Panc1 (cell line): Measurements from ENCODE around the gene TLR4. TPM values are rescaled to one million over a fixed set of nuclear protein-coding genes. Genes with fewer than 3 reads are reported as not detected.

Experiments used
- ATAC-seq: fragments of 200-7000 bp; cut with Tn5 transposase; 2 replicates; pipeline ENCODE4 v1.9.1; 2020; ENCODE audit warnings: mild to moderate bottlenecking, moderate library complexity
- BruUV-seq: library from RNA; stranded (reverse); fragments of 400-500 nt; replicated peaks from 2 replicates; lab custom pipeline; 2021; lab: Mats Ljungman, UMichigan
- CTCF ChIA-PET: fragments of 300-600 bp; sonication (Branson Sonifier 250); formaldehyde crosslinking; loops from one replicate; lab custom pipeline; 2022; ENCODE audit warnings: antibody characterized with exemption; lab: Charles Lee
- POLR2A ChIA-PET: fragments of 300-600 bp; sonication (Branson Sonifier 250); formaldehyde crosslinking; loops from one replicate; lab custom pipeline; 2022; ENCODE audit warnings: antibody characterized with exemption; lab: Charles Lee
- DNase-seq: peaks from one replicate; pipeline ENCODE4 v3.0.0-alpha.2; 2010; ENCODE audit warnings: low read depth, low spot score
- H3K27ac ChIP-seq: 2 replicates; pipeline ENCODE4 v1.5.1; 2011; ENCODE audit warnings: mild to moderate bottlenecking, low read length, inconsistent platforms
- H3K27me3 ChIP-seq: fragments of 200-500 bp; sonication (Bioruptor generic); 2 replicates; pipeline ENCODE4 v1.6.0; 2014; ENCODE audit warnings: low read length, inconsistent platforms; ENCODE audit not compliant: control insufficient read depth, insufficient read depth
- H3K36me3 ChIP-seq: fragments of 200-500 bp; sonication (Bioruptor generic); 2 replicates; pipeline ENCODE4 v1.5.1; 2014; ENCODE audit warnings: inconsistent platforms, mild to moderate bottlenecking, low read length, moderate library complexity; ENCODE audit not compliant: control insufficient read depth, insufficient read depth
- H3K4me1 ChIP-seq: 2 replicates; pipeline ENCODE4 v1.5.1; 2011; ENCODE audit warnings: inconsistent platforms, mild to moderate bottlenecking, low read length, moderate library complexity; ENCODE audit not compliant: control insufficient read depth, insufficient read depth
- H3K4me3 ChIP-seq, 2 experiments: 2 replicates each; pipeline ENCODE4 v1.5.1; 2011 to 2012; ENCODE audit warnings: low read depth in 2 of 2, low read length in 2 of 2, mild to moderate bottlenecking in 2 of 2, inconsistent platforms in 1 of 2, moderate library complexity in 1 of 2
- H3K9me3 ChIP-seq: fragments of 200-500 bp; sonication (Bioruptor generic); 2 replicates; pipeline ENCODE4 v1.5.1; 2014; ENCODE audit warnings: low read depth, mild to moderate bottlenecking, inconsistent platforms, low read length, moderate library complexity; ENCODE audit not compliant: control insufficient read depth, insufficient read depth
- CTCF ChIP-seq: fragments of 450-650 bp; IDR thresholded peaks from 2 replicates; pipeline ENCODE4 v1.5.1; 2017; ENCODE audit warnings: mild to moderate bottlenecking
- POLR2AphosphoS5 ChIP-seq: IDR thresholded peaks from 2 replicates; pipeline ENCODE4 v1.6.1; 2012; ENCODE audit warnings: mild to moderate bottlenecking, low read depth, low read length, moderate library complexity
- REST ChIP-seq, 2 experiments: IDR thresholded peaks; 2 replicates each; pipeline ENCODE4 v1.6.1; 2011 to 2012; ENCODE audit warnings: low read depth in 2 of 2, control low read depth in 1 of 2, low read length in 1 of 2, mild to moderate bottlenecking in 1 of 2, moderate library complexity in 1 of 2; ENCODE audit not compliant: insufficient read depth in 1 of 2
- SIN3A ChIP-seq: IDR thresholded peaks from 2 replicates; pipeline ENCODE4 v1.6.1; 2012; ENCODE audit warnings: low read depth, mild to moderate bottlenecking, low read length, moderate library complexity, borderline replicate concordance; ENCODE audit not compliant: insufficient read depth
- TCF7L2 ChIP-seq: IDR thresholded peaks from 2 replicates; pipeline ENCODE4 v1.6.1; 2011; ENCODE audit warnings: mild to moderate bottlenecking, low read depth, low read length, inconsistent platforms
- in situ Hi-C: cut with HindIII; loops from 2 replicates; pipeline ENCODE4 v1.10.0; 2016; ENCODE audit warnings: low sequenced_read_pairs, low pct_unique_long_range_greater_than_20kb
- intact Hi-C: fragments of 100-400 bp; cut with micrococcal nuclease; formaldehyde crosslinking; loops from one replicate; pipeline ENCODE4 v1.10.0; 2022; ENCODE audit not compliant: unreplicated experiment
- total RNA-seq: library from RNA; stranded (reverse); gene quantifications from one replicate; pipeline ENCODE4 v1.2.1, GENCODE V29; 2021; ENCODE audit not compliant: unreplicated experiment

Gene TLR4
- total RNA-seq, 1 experiment from 2014 or later: 0.33 TPM

GRCh38 chr9:117696154-117696553 is 8.0 kb upstream of the TLR4 start:
- no peak overlapping the region for H3K4me3 ChIP-seq
- no peak overlapping the region for H3K27ac ChIP-seq
- H3K4me1 ChIP-seq: no peaks in the 10 kb centered on the region
- POLR2A ChIA-PET: no interaction called here
- BruUV-seq: no TSS peak
- CTCF ChIA-PET: no interaction called here
- H3K36me3 ChIP-seq: no peaks in the 10 kb centered on the region
- TF ChIP-seq REST (IDR thresholded peaks at IDR 0.05; ENCODE audit: insufficient read depth in 1 of 2, low read depth in 2 of 2, low read length in 1 of 2) (no peak), POLR2AphosphoS5 (no peak), CTCF (no peak), SIN3A (no peak), TCF7L2 (no peak)
- DNase-seq: no peak
- no peak for ATAC-seq
- no peaks in the 10 kb centered on the region for H3K9me3 ChIP-seq
- intact Hi-C loops: no loop called here
- in situ Hi-C loops: no loop called here
- no peaks in the 10 kb centered on the region for H3K27me3 ChIP-seq

GRCh38 chr9:117697046-117697445 is 7.2 kb upstream of the TLR4 start:
- intact Hi-C loops (no loop called here), in situ Hi-C loops (no loop called here)
- Histone ChIP-seq H3K36me3 (no peaks in the 10 kb centered on the region), H3K4me1 (no peaks in the 10 kb centered on the region), H3K9me3 (no peaks in the 10 kb centered on the region), H3K4me3 (no peak overlapping the region), H3K27ac (no peak overlapping the region), H3K27me3 (no peaks in the 10 kb centered on the region)
- no peak for TF ChIP-seq REST (IDR thresholded peaks at IDR 0.05; ENCODE audit: insufficient read depth in 1 of 2, low read depth in 2 of 2, low read length in 1 of 2)
- no peak for TF ChIP-seq CTCF
- TF ChIP-seq SIN3A: no peak
- DNase-seq (no peak), ATAC-seq (no peak)
- no TSS peak for BruUV-seq
- ChIA-PET CTCF (no interaction called here), POLR2A (no interaction called here)
